ENCODE measurements around the gene KCNN3. TPM values are rescaled to one million over a fixed set of nuclear protein-coding genes. Genes with fewer than 3 reads are reported as not detected.

KCNN3 gene
- total RNA-seq, 6 donors from 2014 or later = 2.7 to 6.6 (median 3.7) TPM

DNA sequence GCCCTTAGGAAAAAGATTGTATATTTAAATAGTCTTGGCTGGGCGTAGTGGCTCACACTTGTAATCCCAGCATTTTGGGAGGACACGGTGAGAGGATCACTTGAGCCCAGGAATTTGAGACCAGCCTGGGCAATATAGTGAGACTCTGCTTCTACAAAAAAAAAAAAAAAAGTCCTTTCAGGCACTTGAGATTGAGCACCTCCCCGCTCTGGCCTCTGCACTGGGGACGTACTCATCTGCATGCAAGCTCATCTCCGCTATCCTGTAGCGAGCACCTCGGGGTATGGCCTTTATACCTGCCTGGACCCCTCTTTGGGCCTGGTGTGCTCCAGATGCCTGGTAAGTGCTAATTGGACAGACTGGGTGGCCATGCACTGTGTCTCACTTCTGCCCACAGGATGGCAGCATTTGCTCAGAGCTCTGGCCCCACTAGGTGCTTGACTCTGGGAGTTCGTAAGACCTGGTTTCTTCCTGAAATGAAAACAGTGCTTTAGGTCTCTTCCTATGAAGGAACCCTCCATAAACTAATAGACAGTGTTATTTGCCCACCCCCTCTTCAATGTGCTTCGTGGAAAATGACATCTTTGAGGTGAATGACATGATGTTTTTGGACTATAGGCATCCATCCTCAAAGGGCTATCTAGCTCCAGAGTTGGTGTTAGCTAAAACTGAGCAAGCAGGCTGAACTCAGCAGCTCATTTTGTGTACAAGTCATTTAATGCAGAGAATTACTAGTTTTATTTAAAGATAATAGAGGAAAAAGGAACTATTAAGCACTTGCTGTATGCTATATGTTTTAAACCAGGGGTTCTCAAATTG, 200.4 kb downstream of the KCNN3 start:
- Histone ChIP-seq H3K9me3 (no peaks in the 10 kb centered on the region), H3K27me3 (no peaks in the 10 kb centered on the region), H3K36me3 (no peaks in the 10 kb centered on the region), H3K4me3 (no peak overlapping the region), H3K4me1 (no peaks in the 10 kb centered on the region), H3K27ac (no peak overlapping the region)
- 56% methylated on average over 9 of the region's 9 CpGs for WGBS, 2 donors
- DNase-seq (peak in 1 of 2 donors; percentile 82), ATAC-seq (ENCODE audit: low FRiP score in 2 of 2) (peak; percentile 92 to 95)
- TF ChIP-seq, protein P1, sequence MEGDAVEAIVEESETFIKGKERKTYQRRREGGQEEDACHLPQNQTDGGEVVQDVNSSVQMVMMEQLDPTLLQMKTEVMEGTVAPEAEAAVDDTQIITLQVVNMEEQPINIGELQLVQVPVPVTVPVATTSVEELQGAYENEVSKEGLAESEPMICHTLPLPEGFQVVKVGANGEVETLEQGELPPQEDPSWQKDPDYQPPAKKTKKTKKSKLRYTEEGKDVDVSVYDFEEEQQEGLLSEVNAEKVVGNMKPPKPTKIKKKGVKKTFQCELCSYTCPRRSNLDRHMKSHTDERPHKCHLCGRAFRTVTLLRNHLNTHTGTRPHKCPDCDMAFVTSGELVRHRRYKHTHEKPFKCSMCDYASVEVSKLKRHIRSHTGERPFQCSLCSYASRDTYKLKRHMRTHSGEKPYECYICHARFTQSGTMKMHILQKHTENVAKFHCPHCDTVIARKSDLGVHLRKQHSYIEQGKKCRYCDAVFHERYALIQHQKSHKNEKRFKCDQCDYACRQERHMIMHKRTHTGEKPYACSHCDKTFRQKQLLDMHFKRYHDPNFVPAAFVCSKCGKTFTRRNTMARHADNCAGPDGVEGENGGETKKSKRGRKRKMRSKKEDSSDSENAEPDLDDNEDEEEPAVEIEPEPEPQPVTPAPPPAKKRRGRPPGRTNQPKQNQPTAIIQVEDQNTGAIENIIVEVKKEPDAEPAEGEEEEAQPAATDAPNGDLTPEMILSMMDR (IDR thresholded peaks at IDR 0.05) = peak; percentile 64 to 84 (median 75)
- TF ChIP-seq EP300 (IDR thresholded peaks at IDR 0.05) = no peak

DNA sequence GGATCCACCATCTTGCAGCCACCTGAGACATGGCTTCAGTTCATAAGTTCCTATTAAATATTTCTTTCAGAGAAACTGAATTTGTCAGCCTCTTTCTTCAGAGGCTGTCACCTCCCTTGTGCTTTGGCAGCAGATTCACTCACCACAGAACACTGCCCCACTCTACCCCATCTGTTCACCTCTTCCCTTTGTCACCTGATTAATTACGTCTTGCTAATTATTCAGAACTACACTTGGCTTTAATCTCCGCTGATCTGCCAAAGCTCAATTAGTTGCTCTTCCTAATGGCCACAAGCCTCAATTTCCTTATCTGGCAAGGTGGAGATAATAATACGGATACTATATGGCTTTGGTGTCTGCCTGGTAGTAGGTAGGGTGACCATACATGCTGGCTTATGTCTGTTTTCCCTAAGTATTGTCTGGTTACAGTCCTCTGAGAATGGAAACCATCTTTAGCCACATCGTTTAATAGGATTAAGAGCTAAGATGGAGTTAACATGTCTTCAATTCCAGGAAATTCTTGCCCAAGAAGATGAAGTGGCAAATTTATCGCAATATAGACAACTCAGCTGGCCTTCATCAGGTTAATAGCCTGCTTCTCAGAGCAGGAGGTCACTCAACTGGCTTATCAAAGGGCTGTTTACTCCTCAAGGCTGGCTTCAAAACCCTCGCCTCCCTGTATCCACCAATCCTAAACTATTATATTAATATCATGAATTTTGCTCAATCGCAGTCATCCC, 203.9 kb downstream of the KCNN3 start:
- TF ChIP-seq EP300 (IDR thresholded peaks at IDR 0.05) (no peak), POLR2A (IDR thresholded peaks at IDR 0.05) (no peak), POLR2AphosphoS5 (IDR thresholded peaks at IDR 0.05) (no peak)
- TF ChIP-seq, protein P1 (IDR thresholded peaks at IDR 0.05) = no peak
- Histone ChIP-seq H3K4me3 (no peak overlapping the region), H3K36me3 (no peaks in the 10 kb centered on the region), H3K9me3 (no peaks in the 10 kb centered on the region), H3K27ac (no peak overlapping the region), H3K27me3 (no peaks in the 10 kb centered on the region), H3K4me1 (no peaks in the 10 kb centered on the region)
- DNase-seq (no peak), ATAC-seq (ENCODE audit: low FRiP score in 2 of 2) (no peak)
- 61 to 68% methylated on average over 7 of the region's 7 CpGs for WGBS, 2 donors

DNA sequence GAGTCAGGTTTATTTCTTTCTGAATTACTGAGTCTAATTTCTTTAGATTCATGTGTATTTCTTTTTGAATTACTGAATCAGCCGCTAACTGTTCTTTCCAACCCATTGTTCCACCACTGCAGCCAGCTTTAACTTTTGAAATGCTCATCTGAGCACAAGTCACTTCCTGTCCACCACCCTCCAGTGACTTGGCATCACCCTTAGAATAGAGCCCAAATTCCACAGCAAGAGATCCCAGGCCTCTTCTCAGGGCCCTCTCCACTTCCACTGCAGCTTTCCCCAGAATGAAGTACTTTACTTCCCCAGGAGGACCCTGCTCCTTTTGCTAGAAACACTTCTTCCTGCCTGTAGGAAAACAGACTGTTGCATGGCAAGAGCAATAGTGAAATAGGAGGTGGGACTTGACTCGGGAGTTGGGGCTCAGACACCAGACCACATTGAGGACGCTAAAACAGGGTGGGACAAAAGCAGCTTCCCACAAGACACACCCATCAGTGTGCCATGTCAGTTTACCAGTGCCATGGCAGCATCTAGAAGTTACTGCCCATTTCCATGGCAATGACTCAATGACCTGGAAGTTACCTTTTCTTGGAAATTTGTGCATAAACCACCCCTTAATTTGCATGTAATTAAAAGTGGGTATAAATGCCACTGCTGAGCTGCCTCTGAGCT, 205.6 kb downstream of the KCNN3 start:
- TF ChIP-seq POLR2A (IDR thresholded peaks at IDR 0.05) = no peak
- 59 to 60% methylated on average over 3 of the region's 3 CpGs for WGBS, 2 donors
- no peaks in the 10 kb centered on the region for H3K4me1 ChIP-seq
- no peaks in the 10 kb centered on the region for H3K9me3 ChIP-seq
- H3K27me3 ChIP-seq = no peaks in the 10 kb centered on the region
- ATAC-seq (ENCODE audit: low FRiP score in 2 of 2) = no peak
- DNase-seq = no peak
- H3K36me3 ChIP-seq = no peaks in the 10 kb centered on the region
- no peak overlapping the region for H3K27ac ChIP-seq
- H3K4me3 ChIP-seq = no peak overlapping the region

DNA sequence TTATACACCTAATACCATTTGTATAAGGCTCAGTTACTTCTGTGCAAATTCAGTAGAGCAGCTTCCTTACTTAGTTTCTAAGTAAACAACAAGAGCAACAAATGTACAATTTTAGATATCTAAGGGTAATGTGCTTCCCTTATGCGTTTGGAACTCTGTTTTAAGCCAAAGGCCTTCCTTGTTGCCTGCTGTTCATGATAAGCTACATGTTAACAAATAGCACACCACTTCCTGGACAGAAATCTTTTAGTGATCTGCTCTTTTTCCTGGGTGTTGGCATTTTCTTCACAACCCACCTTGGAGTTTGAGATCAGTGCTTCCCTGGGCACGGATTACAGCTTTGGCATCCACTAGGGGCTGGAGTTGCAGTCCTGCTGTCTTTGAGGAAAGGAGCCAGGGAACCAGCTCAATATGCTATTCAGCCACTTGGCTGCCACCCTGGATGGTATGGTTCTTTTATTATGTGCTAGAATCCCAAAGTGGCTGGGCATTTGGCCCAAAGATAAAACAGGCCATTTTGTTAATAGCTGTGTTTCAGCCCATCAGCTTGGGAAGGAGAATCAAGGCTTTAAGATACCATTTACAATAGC, 206.5 kb downstream of the KCNN3 start:
- no peak for TF ChIP-seq EP300 (IDR thresholded peaks at IDR 0.05)
- no peak for TF ChIP-seq POLR2A (IDR thresholded peaks at IDR 0.05)
- no peak for TF ChIP-seq POLR2AphosphoS5 (IDR thresholded peaks at IDR 0.05)
- TF ChIP-seq, protein P1 (IDR thresholded peaks at IDR 0.05) = no peak
- Histone ChIP-seq H3K27ac (no peak overlapping the region), H3K4me1 (no peaks in the 10 kb centered on the region), H3K9me3 (no peaks in the 10 kb centered on the region), H3K27me3 (no peaks in the 10 kb centered on the region), H3K36me3 (no peaks in the 10 kb centered on the region), H3K4me3 (no peak overlapping the region)
- WGBS, 2 donors = 35 to 42% methylated on average over 2 of the region's 2 CpGs
- no peak for ATAC-seq (ENCODE audit: low FRiP score in 2 of 2)
- DNase-seq = no peak

DNA sequence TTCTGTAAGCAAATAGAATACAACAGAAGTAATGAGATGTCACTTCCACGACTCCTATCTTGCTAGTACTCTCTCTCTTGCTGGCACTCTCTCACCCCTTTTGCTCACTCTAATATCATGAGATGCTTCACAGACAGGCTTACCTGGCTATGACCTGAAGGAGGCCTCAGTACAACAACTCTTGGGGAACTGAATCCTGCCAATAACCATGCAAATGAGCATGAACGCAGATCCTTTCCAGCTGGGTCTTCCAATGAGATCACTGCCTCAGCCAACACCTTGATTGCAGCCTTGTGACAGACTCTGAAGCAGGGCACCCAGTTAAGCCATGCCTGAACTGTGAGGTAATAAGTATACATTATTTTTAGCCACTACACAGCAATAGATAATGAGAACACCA, 209.0 kb downstream of the KCNN3 start:
- H3K27ac ChIP-seq = no peak overlapping the region
- TF ChIP-seq POLR2AphosphoS5 (IDR thresholded peaks at IDR 0.05) (no peak), POLR2A (IDR thresholded peaks at IDR 0.05) (no peak), EP300 (IDR thresholded peaks at IDR 0.05) (no peak)
- TF ChIP-seq, protein P1 (IDR thresholded peaks at IDR 0.05) = no peak
- H3K36me3 ChIP-seq = no peaks in the 10 kb centered on the region
- no peak overlapping the region for H3K4me3 ChIP-seq
- H3K27me3 ChIP-seq = no peaks in the 10 kb centered on the region
- no peak for DNase-seq
- ATAC-seq (ENCODE audit: low FRiP score in 2 of 2) = no peak
- WGBS, 2 donors = 46 to 78% methylated on average over 2 of the region's 2 CpGs
- H3K9me3 ChIP-seq = no peaks in the 10 kb centered on the region
- no peaks in the 10 kb centered on the region for H3K4me1 ChIP-seq
